DOHH2 (cell line): ENCODE measurements around the gene SNAP91.

ENCODE experiments used
- EZH2phosphoT487 ChIP-seq: fragments of 200-600 bp; sonication (generic); IDR thresholded peaks from 2 replicates; pipeline ENCODE4 v1.6.1; 2017; ENCODE audit warnings: borderline replicate concordance, mild to moderate bottlenecking, antibody characterized with exemption, low read length, moderate library complexity, mixed read lengths
- TF ChIP-seq, protein P1 (sequence below): fragments of 200-600 bp; sonication (generic); IDR thresholded peaks from one replicate; pipeline ENCODE4 v1.5.1; 2014; ENCODE audit warnings: antibody characterized with exemption, mild to moderate bottlenecking, low read depth, low read length; ENCODE audit not compliant: poor library complexity, severe bottlenecking

DNA sequence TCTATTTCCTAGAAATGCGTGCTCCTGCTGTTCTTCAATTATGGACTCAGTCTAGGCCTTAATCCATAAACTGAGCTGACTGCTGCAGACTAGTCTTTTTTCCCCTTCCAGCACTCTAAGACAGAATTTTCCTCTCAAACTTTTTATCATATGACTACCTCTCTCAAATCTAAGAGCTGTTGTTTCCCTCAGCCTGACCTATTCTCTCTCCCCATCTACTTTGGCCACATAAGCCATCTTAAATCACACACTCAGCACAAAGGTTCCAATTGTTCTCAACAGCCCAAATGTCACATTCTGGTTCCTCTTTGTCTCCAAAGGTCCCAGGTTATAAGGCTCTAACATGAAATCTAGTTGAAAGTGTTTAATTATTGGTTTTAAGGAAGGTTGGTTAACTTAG, 111.4 kb downstream of the SNAP91 start:
- no peak for TF ChIP-seq EZH2phosphoT487
- TF ChIP-seq, protein P1, sequence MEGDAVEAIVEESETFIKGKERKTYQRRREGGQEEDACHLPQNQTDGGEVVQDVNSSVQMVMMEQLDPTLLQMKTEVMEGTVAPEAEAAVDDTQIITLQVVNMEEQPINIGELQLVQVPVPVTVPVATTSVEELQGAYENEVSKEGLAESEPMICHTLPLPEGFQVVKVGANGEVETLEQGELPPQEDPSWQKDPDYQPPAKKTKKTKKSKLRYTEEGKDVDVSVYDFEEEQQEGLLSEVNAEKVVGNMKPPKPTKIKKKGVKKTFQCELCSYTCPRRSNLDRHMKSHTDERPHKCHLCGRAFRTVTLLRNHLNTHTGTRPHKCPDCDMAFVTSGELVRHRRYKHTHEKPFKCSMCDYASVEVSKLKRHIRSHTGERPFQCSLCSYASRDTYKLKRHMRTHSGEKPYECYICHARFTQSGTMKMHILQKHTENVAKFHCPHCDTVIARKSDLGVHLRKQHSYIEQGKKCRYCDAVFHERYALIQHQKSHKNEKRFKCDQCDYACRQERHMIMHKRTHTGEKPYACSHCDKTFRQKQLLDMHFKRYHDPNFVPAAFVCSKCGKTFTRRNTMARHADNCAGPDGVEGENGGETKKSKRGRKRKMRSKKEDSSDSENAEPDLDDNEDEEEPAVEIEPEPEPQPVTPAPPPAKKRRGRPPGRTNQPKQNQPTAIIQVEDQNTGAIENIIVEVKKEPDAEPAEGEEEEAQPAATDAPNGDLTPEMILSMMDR, result no peak
